GM12864 (cell line): ENCODE results near the gene TMEM221.

Experiments used
- DNase-seq: peaks from one replicate; pipeline ENCODE4 v3.0.0-alpha.2; 2011; ENCODE audit warnings: low read depth
- H3K4me3 ChIP-seq: 2 replicates; pipeline ENCODE4 v1.5.1; 2011; ENCODE audit warnings: mild to moderate bottlenecking, low read depth, low read length, control low read depth
- CTCF ChIP-seq: IDR thresholded peaks from 2 replicates; pipeline ENCODE4 v1.5.1; 2011; ENCODE audit warnings: low read depth, mild to moderate bottlenecking, moderate library complexity, low read length, control low read depth, inconsistent platforms; ENCODE audit errors: missing control alignments

Gene TMEM221

GRCh38 chr19:17405250-17406045 is 43.0 kb downstream of the TMEM221 start, which contains the start of gene BST2:
BST2 (minus strand) TSS chr19:17405630; CDS start chr19:17405575, 55 bp downstream.
- peak within 1 kb of the TSS; percentile 75 for H3K4me3 ChIP-seq
- DNase-seq, result peak; percentile 85
- no peak for TF ChIP-seq CTCF

GRCh38 chr19:17404621-17405249 is 43.7 kb downstream of the TMEM221 start:
- no peak for TF ChIP-seq CTCF
- H3K4me3 ChIP-seq, result peak overlapping the region; percentile 75
- no peak for DNase-seq

- H3K4me3 ChIP-seq, result peak overlapping the region; percentile 75
- TF ChIP-seq CTCF, result no peak
- DNase-seq, result no peak
Measured at GRCh38 chr19:17404015-17404414, 44.5 kb downstream of the TMEM221 start.

GRCh38 chr19:17402982-17403855 is 45.2 kb downstream of the TMEM221 start:
- H3K4me3 ChIP-seq, result peak overlapping the region; percentile 75
- no peak for TF ChIP-seq CTCF
- no peak for DNase-seq

- H3K4me3 ChIP-seq, result no peak overlapping the region
- no peak for TF ChIP-seq CTCF
- DNase-seq, result no peak
Measured at GRCh38 chr19:17401628-17402027, 46.8 kb downstream of the TMEM221 start.

- no peak for DNase-seq
- H3K4me3 ChIP-seq, result no peak overlapping the region
- no peak for TF ChIP-seq CTCF
Measured at GRCh38 chr19:17398902-17399527, 49.5 kb downstream of the TMEM221 start.
